Ectodermal cell (in vitro differentiated cells): ENCODE results near the gene ITCH.
"Not testable (repeated sequence)": the region's sequence is repeated elsewhere in the genome, so short reads cannot be mapped to it uniquely, and the experiment has no call there.

Experiments used
- H3K27ac ChIP-seq: 2 replicates; pipeline ENCODE4 v1.7.0; 2013; ENCODE audit warnings: mild to moderate bottlenecking, low read depth, low read length; ENCODE audit not compliant: insufficient read depth, poor library complexity, severe bottlenecking
- H3K27me3 ChIP-seq: 2 replicates; pipeline ENCODE4 v1.7.0; 2013; ENCODE audit warnings: mild to moderate bottlenecking, low read length; ENCODE audit not compliant: insufficient read depth, control insufficient read depth, poor library complexity, severe bottlenecking
- H3K36me3 ChIP-seq: one replicate; pipeline ENCODE4 v1.7.0; 2013; ENCODE audit warnings: low read length; ENCODE audit not compliant: control insufficient read depth, insufficient read depth
- H3K4me1 ChIP-seq: one replicate; pipeline ENCODE4 v1.7.0; 2013; ENCODE audit warnings: low read length; ENCODE audit not compliant: control insufficient read depth, insufficient read depth
- H3K4me3 ChIP-seq: 2 replicates; pipeline ENCODE4 v1.7.0; 2013; ENCODE audit warnings: low read depth, low read length, control low read depth; ENCODE audit not compliant: insufficient read depth
- H3K9me3 ChIP-seq: 2 replicates; pipeline ENCODE4 v1.7.0; 2013; ENCODE audit warnings: mild to moderate bottlenecking, low read length, moderate library complexity; ENCODE audit not compliant: control insufficient read depth
- WGBS, 2 experiments: methylation state at CpG; one replicate each; pipeline ENCODE4 v1.1.7; 2013; ENCODE audit warnings: missing lambda C conversion rate in 2 of 2; 5-methylcytosine and 5-hydroxymethylcytosine counted together

Gene ITCH

GRCh38 chr20:34514034-34514433 is 151.0 kb downstream of the ITCH start:
- WGBS, 2 experiments: 93 to 94% methylated on average over 17 of the region's 17 CpGs
- not testable (repeated sequence) for H3K4me3 ChIP-seq

GRCh38 chr20:34514897-34515483 is 151.9 kb downstream of the ITCH start:
- H3K36me3 ChIP-seq: no peaks in the 10 kb centered on the region
- WGBS, 2 experiments: 47 to 53% methylated on average over 19 of the region's 19 CpGs
- H3K27ac ChIP-seq: peak overlapping the region; percentile 76
- peaks cover 8% of the 10 kb centered on the region for H3K4me1 ChIP-seq
- no peaks in the 10 kb centered on the region for H3K27me3 ChIP-seq
- H3K9me3 ChIP-seq: no peaks in the 10 kb centered on the region
- H3K4me3 ChIP-seq: peak overlapping the region; percentile 54

More at GRCh38 chr20:34514034-34514433, 151.0 kb downstream of the ITCH start:
- H3K27me3 ChIP-seq, H3K4me1 ChIP-seq, H3K36me3 ChIP-seq, H3K9me3 ChIP-seq, H3K27ac ChIP-seq: not testable (repeated sequence)

- 7% methylated on average over 36 of the region's 36 CpGs for WGBS, 2 experiments
- Histone ChIP-seq H3K27ac (peak overlapping the region; percentile 76), H3K27me3 (no peaks in the 10 kb centered on the region), H3K4me1 (peaks cover 8% of the 10 kb centered on the region), H3K4me3 (peak overlapping the region; percentile 54), H3K9me3 (no peaks in the 10 kb centered on the region), H3K36me3 (no peaks in the 10 kb centered on the region)
Measured at GRCh38 chr20:34515484-34516246, 152.6 kb downstream of the ITCH start.

GRCh38 chr20:34516247-34517113 is 153.4 kb downstream of the ITCH start, which contains the start of gene DYNLRB1:
Gene DYNLRB1 (plus strand): TSS chr20:34516422. CDS start chr20:34516459, 37 bp downstream.
- Histone ChIP-seq H3K9me3 (no peaks in the 10 kb centered on the region), H3K4me1 (peaks cover 4% of the 10 kb centered on the region), H3K27ac (peak within 1 kb of the TSS; percentile 76), H3K4me3 (peak within 1 kb of the TSS; percentile 54), H3K27me3 (no peaks in the 10 kb centered on the region), H3K36me3 (no peaks in the 10 kb centered on the region)
- WGBS, 2 experiments: 1% methylated on average over 59 of the region's 59 CpGs

GRCh38 chr20:34517114-34517505 is 154.0 kb downstream of the ITCH start:
- Histone ChIP-seq H3K36me3 (no peaks in the 10 kb centered on the region), H3K27ac (no peak overlapping the region), H3K4me3 (peak overlapping the region; percentile 54), H3K9me3 (no peaks in the 10 kb centered on the region), H3K4me1 (peaks cover 4% of the 10 kb centered on the region), H3K27me3 (no peaks in the 10 kb centered on the region)
- WGBS, 2 experiments: 5 to 20% methylated on average over 2 to 3 of the region's 3 CpGs

- not testable (repeated sequence) for H3K4me3 ChIP-seq, H3K4me1 ChIP-seq, H3K9me3 ChIP-seq, H3K36me3 ChIP-seq, H3K27ac ChIP-seq, H3K27me3 ChIP-seq
- 95 to 97% methylated on average over 7 of the region's 7 CpGs for WGBS, 2 experiments
Measured at GRCh38 chr20:34518863-34519262, 155.8 kb downstream of the ITCH start.

GRCh38 chr20:34519841-34520240 is 156.8 kb downstream of the ITCH start:
- not testable (repeated sequence) for H3K36me3 ChIP-seq, H3K27ac ChIP-seq, H3K27me3 ChIP-seq, H3K4me1 ChIP-seq, H3K4me3 ChIP-seq, H3K9me3 ChIP-seq
- 92 to 96% methylated on average over 10 of the region's 10 CpGs for WGBS, 2 experiments

- Histone ChIP-seq H3K36me3 (peaks cover 12% of the 10 kb centered on the region), H3K4me3 (no peak overlapping the region), H3K27me3 (no peaks in the 10 kb centered on the region), H3K27ac (no peak overlapping the region), H3K9me3 (no peaks in the 10 kb centered on the region), H3K4me1 (no peaks in the 10 kb centered on the region)
- WGBS, 2 experiments: 65 to 66% methylated on average over 16 to 17 of the region's 17 CpGs
Measured at GRCh38 chr20:34522969-34523871, 160.1 kb downstream of the ITCH start.

GRCh38 chr20:34524426-34524825 is 161.4 kb downstream of the ITCH start:
- Histone ChIP-seq H3K27me3 (no peaks in the 10 kb centered on the region), H3K27ac (no peak overlapping the region), H3K36me3 (peaks cover 21% of the 10 kb centered on the region), H3K9me3 (no peaks in the 10 kb centered on the region), H3K4me3 (no peak overlapping the region), H3K4me1 (no peaks in the 10 kb centered on the region)
- 95% methylated on average over 11 of the region's 11 CpGs for WGBS, 2 experiments
